ENCODE measurements around the gene PTPRC.

DNA sequence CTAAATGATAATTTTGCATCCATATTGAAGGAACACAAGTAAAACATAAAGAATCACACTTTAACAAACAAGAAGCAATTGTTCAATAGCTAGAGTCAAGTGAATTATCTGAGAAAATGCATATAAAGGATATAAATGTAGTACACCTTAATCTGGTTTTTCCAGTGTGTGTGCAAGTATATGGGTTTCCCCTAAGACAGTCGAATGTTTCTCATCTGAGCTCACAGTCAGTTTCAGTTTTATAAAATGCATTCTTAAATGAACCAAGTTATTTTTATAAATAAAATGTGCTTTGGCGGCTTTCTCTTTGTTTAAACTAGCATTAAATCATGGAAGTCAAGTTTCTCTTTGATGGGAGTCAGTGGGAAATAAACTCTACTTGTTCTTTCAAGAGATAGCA, 125.9 kb downstream of the PTPRC start:
- TF ChIP-seq, protein P1, sequence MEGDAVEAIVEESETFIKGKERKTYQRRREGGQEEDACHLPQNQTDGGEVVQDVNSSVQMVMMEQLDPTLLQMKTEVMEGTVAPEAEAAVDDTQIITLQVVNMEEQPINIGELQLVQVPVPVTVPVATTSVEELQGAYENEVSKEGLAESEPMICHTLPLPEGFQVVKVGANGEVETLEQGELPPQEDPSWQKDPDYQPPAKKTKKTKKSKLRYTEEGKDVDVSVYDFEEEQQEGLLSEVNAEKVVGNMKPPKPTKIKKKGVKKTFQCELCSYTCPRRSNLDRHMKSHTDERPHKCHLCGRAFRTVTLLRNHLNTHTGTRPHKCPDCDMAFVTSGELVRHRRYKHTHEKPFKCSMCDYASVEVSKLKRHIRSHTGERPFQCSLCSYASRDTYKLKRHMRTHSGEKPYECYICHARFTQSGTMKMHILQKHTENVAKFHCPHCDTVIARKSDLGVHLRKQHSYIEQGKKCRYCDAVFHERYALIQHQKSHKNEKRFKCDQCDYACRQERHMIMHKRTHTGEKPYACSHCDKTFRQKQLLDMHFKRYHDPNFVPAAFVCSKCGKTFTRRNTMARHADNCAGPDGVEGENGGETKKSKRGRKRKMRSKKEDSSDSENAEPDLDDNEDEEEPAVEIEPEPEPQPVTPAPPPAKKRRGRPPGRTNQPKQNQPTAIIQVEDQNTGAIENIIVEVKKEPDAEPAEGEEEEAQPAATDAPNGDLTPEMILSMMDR (optimal IDR thresholded peaks at IDR 0.05 in 1 of 3, IDR thresholded peaks at IDR 0.05 in 1 of 3, conservative IDR thresholded peaks at IDR 0.05 in 1 of 3; ENCODE audit: extremely low read depth in 1 of 3, insufficient read depth in 2 of 3, low read length in 3 of 3), result no peak
- TF ChIP-seq EZH2 (IDR thresholded peaks at IDR 0.05; ENCODE audit: low read length), result no peak

Data from keratinocyte (primary cell).